Renal cortical epithelial cell (primary cell): ENCODE measurements around the gene COMMD8. TPM values are rescaled to one million over a fixed set of nuclear protein-coding genes. Genes with fewer than 3 reads are reported as not detected.
"Not testable (repeated sequence)": the region's sequence is repeated elsewhere in the genome, so short reads cannot be mapped to it uniquely, and the experiment has no call there.

ENCODE experiments used
- DNase-seq: peaks from one replicate; pipeline ENCODE4 v3.0.0-alpha.2; 2011; ENCODE audit warnings: low read depth
- total RNA-seq: library from RNA; depleted of rRNA; stranded (reverse); fragments of >200 nt; gene quantifications from 2 replicates; pipeline ENCODE4 v1.2.3, GENCODE V29; 2014

Gene COMMD8
- 56.8 and 78.8 TPM in 2 replicates for total RNA-seq

DNA sequence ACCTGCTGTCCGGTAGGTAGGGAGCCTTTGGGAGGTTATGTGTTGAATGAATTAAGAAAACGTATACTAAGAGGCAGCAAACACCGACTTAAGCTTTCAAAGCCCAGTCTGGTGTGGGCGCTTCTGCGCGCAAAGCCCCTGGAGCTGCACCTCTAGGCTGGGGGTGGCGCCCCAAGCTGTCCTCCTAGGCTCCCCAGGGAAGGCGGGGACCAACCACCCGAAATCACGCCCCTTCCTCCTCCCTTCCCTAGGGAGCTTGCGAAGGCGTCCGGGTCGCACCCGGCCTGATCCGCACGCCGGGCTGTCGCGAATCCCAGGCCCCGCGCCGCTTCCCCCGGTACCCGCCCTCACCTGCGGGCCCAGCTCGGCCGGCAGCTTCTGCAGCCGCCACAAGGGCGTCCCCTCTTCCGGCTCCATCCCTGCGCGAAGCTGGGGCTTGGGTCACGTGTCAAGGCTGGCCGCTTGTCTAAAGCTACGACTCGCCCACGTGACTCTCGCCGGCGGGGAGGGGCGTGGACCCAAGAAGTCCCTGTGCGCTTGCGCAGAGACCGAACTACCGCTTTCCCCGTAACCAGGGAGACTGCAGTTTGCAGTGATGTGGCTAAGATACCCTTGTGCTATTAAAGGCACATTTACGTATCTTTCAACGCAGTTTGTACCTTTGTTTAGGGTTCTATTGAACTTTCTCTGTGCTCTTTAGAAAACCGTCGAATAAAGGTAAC is at the start of gene COMMD8:
COMMD8 (minus strand) TSS at position 468 of the 722 bp plus-strand sequence; CDS start at position 417, 51 bp downstream.
- peak; percentile 92 for DNase-seq

DNA sequence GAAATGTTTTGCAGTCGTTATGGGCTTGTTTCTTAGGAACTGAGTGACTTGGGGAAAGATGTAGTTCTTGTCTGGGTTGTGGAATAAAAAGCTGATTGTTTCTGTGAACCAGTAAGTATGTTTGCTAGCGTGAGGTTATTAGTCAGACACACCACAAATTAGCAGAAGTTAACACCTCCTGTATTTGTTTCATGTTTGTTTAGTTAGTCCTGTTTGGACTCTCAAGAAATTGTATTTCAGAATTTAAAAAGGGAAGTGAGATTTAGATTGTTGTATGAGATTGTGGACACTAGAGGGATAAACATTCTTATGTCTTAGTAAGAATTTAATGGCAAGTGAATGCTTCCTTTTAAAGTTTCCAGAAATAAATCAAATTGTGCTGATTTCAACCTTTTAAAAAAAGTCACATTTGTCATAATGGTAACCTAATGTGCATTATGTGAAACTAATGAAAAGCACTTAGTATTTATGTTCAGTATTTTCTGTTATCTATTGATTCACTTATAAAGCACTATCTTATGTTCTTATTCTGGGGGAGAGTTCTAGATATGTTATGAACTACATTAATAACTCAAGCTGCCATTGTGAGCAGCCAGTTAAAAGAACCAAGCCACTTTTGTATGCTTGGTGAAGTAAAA is 47.1 kb upstream of the COMMD8 start:
- DNase-seq, result peak; percentile 90

DNA sequence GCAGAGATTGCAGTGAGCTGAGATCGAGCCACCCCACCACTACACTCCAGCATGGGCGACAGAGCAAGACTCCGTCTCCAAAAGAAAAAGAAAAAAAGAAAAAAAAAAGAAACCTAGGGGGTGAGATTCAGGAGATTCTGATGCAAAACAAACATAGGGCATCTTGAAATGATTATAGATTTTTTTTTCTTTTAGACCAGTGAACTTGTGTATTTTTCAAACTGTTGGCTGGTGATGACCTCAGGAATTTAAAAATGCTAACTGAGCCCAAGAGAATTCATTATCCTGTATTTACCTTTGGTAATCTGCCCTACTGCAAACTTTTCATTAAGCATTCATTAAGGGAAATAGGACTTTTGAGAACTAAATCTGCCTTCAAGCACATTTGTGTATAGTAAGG is 42.2 kb upstream of the COMMD8 start:
- DNase-seq, result no peak

DNA sequence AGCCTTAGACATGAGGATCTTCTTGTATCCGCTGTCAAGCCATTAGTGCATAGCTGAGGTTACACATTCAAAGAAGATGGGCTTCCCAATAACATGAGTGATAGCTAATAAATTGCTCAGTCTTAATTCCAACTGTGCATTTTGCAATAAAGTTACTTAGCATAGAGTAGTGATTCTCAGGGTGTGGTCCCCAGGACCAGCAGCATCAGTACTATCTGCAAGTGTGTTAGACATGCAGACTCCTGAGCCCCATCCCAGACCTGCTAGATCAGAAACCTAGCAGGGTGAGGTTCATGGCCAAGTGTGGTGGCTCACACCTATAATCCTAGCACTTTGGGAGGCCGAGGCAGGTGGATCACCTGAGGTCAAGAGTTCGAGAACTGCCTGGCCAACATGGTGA is 41.6 kb upstream of the COMMD8 start:
- no peak for DNase-seq

DNA sequence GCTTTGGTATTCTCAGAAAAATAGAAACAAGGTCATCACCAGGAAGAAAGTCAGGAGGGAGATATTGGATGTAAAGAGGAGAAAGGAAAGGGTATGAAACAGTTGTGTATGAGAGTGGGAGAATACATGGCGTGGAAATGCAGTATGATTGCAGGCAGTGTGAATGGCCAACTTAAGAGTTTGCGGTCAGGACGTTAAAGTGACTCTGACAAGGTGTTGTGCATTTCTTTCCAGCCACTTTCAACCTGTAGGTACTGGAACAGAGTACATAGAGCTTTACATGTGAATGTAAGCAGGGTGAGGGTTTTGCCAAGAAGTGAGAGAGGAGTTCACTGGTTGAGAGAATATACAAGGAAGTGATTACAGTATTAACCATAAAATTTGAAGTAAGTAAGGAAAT is 37.3 kb upstream of the COMMD8 start:
- DNase-seq, result no peak

DNA sequence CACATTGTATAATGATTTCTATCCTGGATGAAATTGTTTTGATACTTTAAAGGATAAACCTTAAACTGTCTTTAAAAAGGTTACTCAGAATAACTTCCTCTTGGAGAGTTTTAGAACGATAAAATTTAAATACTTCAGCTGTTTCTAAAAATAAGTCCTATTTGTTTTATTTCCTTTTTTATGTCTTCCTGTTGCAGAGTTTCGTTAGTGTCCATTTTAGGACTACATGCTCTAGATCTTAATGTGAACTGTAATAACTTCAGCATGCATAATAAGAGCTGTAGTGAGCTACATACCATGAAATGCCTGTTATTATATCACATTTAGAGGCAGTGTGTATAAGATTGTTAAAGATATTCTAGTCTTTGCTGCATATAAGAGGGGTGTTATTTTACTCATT is 36.2 kb upstream of the COMMD8 start:
- DNase-seq, result no peak

DNA sequence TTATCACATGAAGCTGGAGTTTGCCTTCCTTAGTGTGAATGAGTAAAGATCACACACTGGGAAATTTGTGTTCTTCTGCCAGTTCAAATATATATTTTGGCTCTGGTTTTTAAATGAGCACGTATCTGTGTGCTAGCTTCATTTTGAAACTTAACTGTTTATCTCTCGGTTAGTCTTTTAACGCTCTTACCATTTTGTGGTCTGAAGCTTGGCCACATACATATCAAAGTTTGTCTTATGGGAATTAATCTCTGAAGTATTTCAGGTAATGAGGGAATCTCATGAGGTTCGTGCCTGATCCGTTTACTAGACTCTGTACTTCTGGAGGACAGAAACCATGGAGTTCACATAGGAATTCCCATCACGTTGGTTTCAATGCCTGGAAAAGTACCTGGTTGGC is 35.4 kb upstream of the COMMD8 start:
- DNase-seq, result no peak

DNA sequence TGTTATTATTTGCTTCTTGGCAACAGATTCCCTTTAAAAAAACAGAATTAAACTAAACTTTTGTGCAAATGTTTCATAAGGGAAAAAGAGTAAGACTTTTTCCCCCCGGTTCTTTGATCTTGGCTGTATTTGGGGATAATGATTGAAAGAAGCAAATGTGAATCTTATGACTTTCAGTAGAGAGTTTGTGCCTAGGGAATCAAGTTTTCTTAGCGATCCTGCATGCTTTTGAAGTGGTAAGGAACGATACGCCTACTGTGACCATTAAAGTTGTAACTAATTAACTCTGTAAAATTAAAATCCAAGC is 30.6 kb upstream of the COMMD8 start:
- no peak for DNase-seq

DNA sequence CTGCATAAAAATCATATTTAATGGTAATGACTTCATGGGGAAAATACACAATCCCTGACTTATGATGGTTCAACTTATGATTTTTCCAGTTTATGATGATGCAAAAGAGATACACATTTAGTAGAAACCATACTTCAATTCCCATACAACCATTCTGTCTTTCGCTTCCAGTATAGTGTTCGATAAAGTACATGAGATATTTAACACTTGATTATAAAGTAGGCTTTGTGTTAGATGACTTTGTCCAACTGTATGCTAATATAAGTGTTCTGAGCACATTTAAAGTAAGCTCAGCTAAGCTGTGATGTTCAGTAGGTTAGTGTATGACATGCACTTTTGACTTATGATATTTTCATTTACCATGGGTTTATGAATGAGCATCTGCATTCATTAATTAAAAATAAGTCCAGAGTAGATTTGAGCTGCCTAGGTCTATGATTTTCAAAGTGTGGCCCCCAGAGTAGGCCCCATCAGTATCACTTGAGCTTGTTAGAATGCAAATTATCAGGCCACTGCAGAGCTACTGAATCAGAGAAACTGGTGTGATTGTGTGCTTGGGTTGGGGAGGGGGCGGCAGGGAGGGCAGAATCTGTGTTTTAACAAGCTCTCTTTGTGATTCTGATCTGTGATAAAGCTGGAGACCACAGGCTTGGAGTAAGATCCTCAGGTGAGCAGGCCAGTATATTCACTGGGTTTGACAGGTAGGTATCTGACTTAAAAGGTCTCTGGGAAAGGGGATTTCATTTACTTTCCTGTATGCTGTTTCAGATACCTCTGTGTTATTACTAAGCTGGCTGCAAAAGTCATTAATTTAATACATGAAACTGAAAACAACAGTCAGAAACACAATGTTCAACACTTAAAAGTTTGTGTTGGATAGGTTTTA is 30.0 kb upstream of the COMMD8 start:
- DNase-seq, result peak; percentile 15

DNA sequence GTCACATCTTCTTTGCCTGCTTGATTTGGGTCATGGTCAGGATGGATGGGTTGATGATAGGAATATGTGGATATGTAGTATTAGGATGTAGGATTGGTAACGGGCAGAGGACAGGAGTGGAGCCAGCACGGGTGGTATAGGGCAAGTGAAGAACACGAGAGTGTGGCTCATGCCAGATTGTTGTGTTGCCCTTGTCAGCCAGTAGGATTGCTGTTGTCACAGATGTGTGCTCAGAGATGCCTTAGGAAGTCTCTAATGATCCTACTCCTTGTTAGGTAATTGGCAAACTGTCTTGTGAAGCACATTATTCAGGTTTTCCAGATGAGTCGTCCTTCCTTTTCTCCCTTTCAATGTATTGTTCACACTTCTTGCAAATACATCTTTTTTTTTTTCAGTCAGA is 27.0 kb upstream of the COMMD8 start:
- peak; percentile 70 for DNase-seq

DNA sequence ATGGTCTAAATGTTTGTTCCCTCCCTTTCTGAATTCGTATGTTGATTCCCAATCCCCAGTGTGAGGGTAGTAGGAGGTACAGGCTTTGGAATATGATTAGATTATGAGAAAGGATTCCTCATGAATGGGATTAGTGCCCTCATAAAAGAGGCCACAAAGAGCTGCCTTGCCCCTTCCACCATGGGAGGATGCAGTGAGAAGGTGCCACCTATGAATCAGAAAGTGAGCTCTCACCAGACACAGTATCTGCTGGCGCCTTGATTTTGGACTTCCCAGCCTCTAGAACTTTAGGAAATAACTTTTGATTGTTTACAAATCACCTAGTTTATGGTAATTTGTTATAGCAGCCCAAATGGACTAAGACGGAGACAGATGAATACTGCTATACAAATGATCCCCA is 25.2 kb upstream of the COMMD8 start:
- no peak for DNase-seq

DNA sequence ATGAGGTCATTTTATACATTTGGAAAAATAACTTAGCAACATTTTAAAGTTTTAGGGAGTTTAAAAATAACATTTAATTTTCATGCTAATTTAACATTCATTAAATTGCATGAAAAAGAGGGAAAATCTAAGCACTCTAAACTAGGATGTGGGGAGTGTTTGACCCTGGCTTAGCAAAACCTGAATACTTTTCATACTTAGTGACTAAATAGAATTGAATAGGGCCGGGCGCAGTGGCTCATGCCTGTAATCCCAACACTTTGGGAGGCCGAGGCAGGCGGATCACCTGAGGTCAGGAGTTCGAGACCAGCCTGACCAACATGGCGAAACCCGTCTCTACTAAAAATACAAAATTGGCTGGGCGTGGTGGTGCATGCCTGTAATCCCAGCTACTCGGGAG is 23.2 kb upstream of the COMMD8 start:
- not testable (repeated sequence) for DNase-seq

DNA sequence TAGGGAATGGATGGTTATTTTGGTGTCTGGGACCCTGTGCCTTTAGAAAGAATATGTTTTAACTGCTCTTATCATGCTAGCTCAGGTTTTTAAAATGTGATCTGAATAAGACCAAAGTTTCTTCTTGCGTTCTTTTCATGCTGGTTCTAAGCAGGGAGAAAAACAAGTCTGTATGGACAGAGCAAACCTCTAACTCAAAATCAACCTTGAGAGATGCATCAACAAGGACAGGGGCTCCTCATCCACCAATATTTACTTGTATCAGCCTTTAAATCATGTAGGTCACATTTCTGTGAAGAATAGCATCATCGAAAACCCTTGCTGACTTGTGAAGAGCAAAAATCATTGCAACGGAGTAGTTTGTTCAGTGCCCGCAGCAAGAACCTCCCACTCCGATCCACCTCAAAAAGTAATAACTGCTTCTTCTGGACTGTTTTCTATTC is 22.8 kb upstream of the COMMD8 start:
- DNase-seq, result no peak

DNA sequence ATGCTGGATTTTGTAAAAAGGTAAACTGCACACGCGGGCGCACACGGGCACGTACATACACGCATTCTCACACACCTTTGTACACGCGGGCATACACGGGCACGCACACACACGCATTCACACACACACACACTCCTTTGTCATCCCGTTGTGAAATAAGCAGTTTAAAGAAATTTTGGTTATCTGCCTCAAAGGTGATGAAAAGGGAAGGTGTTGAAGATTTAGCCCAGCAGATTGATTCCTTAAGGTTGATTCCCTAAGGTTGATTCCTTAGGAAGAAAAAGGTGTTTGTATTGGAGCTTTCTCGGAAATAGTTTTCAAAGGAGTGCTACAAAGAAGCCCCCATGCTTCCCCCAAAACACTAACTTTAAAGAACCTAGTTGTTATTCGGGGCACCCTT is 22.3 kb upstream of the COMMD8 start:
- DNase-seq, result no peak

DNA sequence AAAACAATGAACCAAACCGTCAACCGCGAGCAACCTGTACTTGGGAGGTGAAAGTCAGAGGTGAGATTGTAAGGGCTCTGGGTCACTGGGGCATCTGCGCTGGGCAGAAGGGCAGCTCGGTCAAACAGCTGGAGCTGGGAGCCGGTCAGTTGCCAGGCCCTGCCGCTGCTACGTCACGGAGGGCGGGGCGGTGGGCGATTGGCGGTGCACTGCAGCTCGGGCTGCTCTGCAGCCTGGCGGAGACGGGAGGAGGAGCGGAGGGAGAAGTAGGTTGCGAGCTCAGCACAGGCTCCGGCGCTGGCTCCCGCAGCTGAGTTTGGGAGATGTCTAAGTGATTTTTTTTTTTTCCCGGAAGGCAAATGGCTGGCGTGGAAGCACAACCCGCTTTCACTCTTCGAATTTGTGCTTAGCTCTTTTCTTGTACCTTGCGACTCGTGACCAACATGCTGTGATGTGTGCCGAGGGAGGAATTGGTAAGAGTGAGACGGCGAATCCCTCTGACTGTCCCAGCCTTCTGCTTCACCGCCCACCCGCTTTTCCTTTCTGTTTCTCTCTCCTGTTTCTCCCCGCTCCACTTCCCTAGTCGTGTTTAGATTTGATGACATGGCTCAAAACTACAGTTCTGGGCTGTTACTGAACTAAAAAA is 21.7 kb upstream of the COMMD8 start, which contains the start of gene ATP10D:
ATP10D (plus strand) TSS at position 229 of the 646 bp plus-strand sequence. CDS start 27,266 bp downstream, outside the sequence.
- DNase-seq, result peak; percentile 81

DNA sequence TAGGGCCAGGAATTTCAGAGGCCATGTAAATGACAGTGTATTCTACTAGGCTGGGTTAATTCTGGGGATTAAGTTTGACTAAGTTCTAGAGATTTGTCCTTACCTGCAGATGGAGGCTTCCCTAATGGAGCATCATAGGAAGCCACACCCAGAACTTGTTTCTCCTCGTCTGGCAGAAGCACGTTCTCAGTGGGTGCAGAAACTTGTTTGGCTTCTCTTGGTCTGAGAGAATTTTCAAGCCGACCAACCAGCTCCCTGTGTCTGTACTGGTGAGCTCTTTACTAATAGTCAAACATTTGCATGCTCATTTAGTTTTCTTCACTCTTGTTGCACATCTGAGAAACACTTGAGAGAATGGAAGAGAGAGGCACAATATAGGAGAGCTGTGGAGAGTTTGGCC is 20.7 kb upstream of the COMMD8 start:
- DNase-seq, result no peak

DNA sequence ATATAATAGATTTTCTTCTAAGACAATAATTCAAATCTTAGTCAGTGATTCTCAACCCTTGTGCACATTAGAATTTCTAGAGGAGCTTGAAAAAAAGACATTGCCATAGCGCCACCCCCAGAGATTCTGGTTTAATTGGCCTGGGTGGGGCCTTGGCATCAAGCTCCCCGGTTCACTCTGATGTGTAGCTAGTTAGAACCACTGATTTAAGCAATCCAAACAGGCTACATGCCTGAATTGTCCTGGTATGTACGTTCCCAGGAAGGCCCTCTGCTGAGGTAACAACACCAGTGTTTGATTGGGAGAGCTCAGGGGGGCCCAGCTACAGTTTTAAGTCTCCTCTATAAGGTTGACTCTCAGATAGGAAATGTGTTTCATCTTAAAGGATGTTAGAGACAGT is 20.2 kb upstream of the COMMD8 start:
- DNase-seq, result peak; percentile 88

DNA sequence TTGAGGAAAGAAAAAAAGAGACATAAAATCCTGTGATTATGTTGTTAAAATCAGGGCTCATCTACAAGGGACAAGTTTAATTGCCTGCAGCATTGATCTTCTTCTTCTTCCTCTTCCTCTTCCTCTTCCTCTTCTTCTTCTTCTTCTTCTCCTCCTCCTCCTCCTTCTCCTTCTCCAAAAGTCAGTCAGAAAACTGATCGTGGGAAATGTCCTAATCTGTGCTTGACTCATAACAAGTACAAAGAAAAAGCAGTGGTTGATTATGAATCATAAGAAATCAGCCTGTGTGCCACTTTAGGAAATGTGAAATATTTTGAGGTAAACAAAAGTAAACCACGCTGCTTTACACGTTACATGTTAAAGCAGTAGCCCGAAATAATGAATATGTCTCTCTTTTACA is 18.8 kb upstream of the COMMD8 start:
- no peak for DNase-seq

DNA sequence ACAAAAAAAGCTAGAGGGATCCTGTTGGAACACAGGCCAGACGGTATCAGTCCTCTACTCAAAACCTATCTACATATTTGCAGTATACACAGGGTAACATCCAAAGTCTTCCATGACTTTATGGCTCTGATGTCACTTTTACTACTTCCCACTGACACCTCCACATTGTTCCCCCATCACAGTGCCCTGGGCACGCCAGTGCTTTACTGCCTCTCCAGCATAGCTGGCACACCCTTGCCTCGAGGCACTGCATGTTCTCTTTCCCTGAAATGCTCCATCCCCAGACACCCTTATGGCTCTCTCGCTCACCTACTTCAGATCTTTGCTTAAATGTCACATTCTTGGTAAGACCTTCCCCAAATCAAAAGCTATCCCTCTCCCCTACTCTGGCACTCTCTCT is 15.3 kb upstream of the COMMD8 start:
- no peak for DNase-seq

DNA sequence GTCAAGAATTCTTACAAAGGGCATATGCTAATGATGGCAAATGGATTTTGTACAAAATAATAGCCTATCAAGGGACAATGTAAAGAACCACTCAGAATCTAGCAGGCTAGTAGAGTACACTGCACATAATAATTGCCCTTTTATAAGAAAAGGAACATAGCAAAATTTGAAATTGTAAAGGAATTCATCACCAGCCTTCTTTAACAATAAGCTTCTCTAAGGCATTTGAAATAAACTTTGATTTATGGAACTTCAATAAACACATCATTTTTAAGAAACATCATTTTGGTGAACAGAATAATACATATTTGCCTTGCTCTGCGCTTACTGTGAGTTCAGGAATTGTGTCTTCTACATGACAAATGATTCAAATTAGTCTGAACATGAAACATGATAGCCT is 11.9 kb upstream of the COMMD8 start:
- DNase-seq, result no peak

DNA sequence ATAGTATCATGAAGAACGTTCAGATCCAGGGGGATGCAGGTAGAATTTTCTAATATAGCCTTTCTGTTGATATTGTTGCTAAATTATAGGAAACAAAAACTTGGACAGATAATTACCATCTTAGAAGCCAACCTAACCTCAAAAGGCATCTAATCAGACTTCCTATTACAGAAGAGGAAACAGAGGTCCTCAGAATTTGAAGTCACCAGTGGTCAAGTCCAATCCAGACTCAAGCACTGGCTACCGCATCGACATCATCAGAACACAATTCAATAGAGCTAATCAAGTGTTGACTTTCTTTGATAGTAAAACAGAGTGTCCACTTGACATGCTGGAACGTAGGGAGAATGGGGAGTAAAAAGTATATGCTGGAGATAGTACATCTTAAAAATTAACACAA is 11.3 kb upstream of the COMMD8 start:
- no peak for DNase-seq

DNA sequence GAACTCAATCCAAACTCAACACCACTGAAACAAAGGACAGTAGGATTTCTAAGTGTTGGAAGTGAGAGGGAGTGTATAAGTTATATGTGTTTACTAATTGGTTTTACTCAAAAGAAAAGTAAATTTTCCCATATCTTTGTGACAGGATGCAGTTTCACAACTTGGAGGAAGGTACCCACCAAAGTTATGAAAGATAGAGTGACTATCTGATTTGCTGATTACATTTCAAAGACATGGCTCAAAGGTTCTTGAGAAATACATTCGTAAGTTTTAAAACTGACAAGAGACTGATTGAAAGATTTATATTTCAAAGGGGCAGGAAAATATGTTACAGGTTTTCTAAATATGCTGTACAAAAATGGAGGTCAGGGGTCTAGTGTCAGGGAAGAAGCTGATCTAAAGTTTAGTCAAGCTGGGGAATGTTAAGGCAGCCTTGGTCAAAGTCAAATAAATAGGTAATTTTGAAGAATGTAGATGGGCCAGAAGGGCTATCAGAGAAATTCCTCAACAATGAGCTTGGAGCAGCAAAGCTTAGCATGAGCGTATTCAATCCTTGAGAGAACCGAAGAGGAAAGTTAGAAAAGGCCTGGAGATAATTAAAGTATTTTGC is 9.7 kb upstream of the COMMD8 start:
- DNase-seq, result no peak
